ENCODE measurements around the gene MID1. TPM values are rescaled to one million over a fixed set of nuclear protein-coding genes. Genes with fewer than 3 reads are reported as not detected.

MID1 gene
- total and polyA plus RNA-seq, 2 donors from 2014 or later = 5.3 to 54.1 TPM

DNA sequence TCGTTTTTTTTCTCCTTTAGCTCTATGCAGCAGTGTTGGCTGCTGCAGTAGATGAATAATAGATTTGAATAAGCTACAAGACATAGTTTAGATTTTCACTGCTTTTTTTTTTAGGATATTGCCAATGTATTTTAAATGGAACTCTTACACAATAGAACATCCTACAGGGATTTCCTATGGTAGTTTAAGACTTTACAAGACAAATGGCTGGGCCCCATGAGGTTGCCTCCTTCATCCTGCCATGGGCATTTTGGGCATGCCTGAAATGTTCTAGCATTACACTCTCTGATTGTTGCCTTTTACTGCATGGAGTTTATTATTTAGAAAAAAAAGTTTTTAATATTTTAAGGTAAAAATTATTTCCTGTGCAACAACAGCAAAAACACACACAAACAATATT is 74.5 kb downstream of the MID1 start:
- DNase-seq (no peak), FAIRE-seq (no peak)
- Histone ChIP-seq H3K36me3 (ENCODE audit: control insufficient read depth in 2 of 3, insufficient read depth in 3 of 3, low read length in 3 of 3) (no peaks in the 10 kb centered on the region), H3K4me1 (ENCODE audit: control insufficient read depth in 2 of 3, insufficient read depth in 2 of 3, low read depth in 1 of 3, low read length in 3 of 3) (no peaks in the 10 kb centered on the region), H3K9ac (ENCODE audit: low read length in 3 of 3) (no peak overlapping the region), H3K4me3 (ENCODE audit: low read length in 3 of 3) (no peak overlapping the region), H3K27me3 (ENCODE audit: control insufficient read depth, insufficient read depth, low read length) (no peaks in the 10 kb centered on the region), H3K27ac (ENCODE audit: low read depth in 2 of 2, low read length in 2 of 2) (no peak overlapping the region), H3K9me3 (ENCODE audit: control insufficient read depth in 2 of 3, insufficient read depth in 1 of 3, low read length in 3 of 3) (no peaks in the 10 kb centered on the region)
- intact Hi-C loops (cut with DNase I) = no loop called here
- TF ChIP-seq, protein P1, sequence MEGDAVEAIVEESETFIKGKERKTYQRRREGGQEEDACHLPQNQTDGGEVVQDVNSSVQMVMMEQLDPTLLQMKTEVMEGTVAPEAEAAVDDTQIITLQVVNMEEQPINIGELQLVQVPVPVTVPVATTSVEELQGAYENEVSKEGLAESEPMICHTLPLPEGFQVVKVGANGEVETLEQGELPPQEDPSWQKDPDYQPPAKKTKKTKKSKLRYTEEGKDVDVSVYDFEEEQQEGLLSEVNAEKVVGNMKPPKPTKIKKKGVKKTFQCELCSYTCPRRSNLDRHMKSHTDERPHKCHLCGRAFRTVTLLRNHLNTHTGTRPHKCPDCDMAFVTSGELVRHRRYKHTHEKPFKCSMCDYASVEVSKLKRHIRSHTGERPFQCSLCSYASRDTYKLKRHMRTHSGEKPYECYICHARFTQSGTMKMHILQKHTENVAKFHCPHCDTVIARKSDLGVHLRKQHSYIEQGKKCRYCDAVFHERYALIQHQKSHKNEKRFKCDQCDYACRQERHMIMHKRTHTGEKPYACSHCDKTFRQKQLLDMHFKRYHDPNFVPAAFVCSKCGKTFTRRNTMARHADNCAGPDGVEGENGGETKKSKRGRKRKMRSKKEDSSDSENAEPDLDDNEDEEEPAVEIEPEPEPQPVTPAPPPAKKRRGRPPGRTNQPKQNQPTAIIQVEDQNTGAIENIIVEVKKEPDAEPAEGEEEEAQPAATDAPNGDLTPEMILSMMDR (IDR thresholded peaks at IDR 0.05; ENCODE audit: borderline replicate concordance, extremely low read depth, insufficient read depth) = no peak

DNA sequence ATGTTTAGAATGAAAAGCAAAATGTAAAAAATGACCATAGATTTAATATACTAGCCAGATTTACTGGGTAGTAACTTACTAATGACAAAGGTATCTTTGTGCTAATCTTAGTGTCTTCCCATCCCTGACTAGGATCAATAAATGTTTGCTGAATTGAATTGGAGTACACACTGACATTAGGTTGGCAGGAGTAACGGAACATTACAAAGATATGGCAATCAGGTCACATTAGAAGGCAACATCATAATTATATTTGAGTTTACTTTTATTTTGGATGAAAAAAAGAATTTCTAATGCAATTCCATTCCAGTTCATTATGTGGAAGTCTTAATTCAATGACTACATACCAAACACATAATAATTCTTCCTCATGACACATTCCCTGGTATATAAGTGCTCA is 77.8 kb downstream of the MID1 start:
- Histone ChIP-seq H3K9ac (ENCODE audit: low read length in 3 of 3) (no peak overlapping the region), H3K4me3 (ENCODE audit: low read length in 3 of 3) (no peak overlapping the region), H3K27ac (ENCODE audit: low read depth in 2 of 2, low read length in 2 of 2) (no peak overlapping the region), H3K9me3 (ENCODE audit: control insufficient read depth in 2 of 3, insufficient read depth in 1 of 3, low read length in 3 of 3) (no peaks in the 10 kb centered on the region), H3K36me3 (ENCODE audit: control insufficient read depth in 2 of 3, insufficient read depth in 3 of 3, low read length in 3 of 3) (no peaks in the 10 kb centered on the region), H3K4me1 (ENCODE audit: control insufficient read depth in 2 of 3, insufficient read depth in 2 of 3, low read depth in 1 of 3, low read length in 3 of 3) (no peaks in the 10 kb centered on the region), H3K27me3 (ENCODE audit: control insufficient read depth, insufficient read depth, low read length) (no peaks in the 10 kb centered on the region)
- FAIRE-seq (no peak), DNase-seq (no peak)
- TF ChIP-seq, protein P1 (IDR thresholded peaks at IDR 0.05; ENCODE audit: borderline replicate concordance, extremely low read depth, insufficient read depth) = no peak
- intact Hi-C loops (cut with DNase I) = no loop called here

DNA sequence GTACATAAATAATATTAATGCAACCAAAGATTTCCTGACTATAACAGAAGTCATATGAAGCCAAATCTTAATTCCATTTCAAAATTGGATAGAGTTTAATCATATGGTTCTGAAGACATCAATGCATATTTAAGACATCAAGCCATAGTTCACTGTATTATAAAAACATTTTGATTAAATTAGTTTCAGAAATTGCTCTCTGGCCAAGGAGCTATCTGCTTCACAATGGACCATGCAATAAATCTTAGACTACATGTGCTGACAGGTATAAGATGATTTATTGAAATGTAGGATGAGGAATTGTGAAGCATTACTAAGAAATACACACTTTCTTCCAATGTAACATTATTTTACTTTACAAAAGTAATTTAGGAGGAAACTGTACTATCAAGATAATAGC is 81.6 kb downstream of the MID1 start:
- intact Hi-C loops (cut with DNase I) = no loop called here
- FAIRE-seq = no peak

More for the DNA sequence above, 81.6 kb downstream of the MID1 start:
- Histone ChIP-seq H3K4me3 (ENCODE audit: low read length in 3 of 3) (no peak overlapping the region), H3K27me3 (ENCODE audit: control insufficient read depth, insufficient read depth, low read length) (no peaks in the 10 kb centered on the region), H3K36me3 (ENCODE audit: control insufficient read depth in 2 of 3, insufficient read depth in 3 of 3, low read length in 3 of 3) (no peaks in the 10 kb centered on the region), H3K9me3 (ENCODE audit: control insufficient read depth in 2 of 3, insufficient read depth in 1 of 3, low read length in 3 of 3) (no peaks in the 10 kb centered on the region), H3K27ac (ENCODE audit: low read depth in 2 of 2, low read length in 2 of 2) (no peak overlapping the region), H3K9ac (ENCODE audit: low read length in 3 of 3) (no peak overlapping the region), H3K4me1 (ENCODE audit: control insufficient read depth in 2 of 3, insufficient read depth in 2 of 3, low read depth in 1 of 3, low read length in 3 of 3) (peaks cover 0 to 5% (median 0%) of the 10 kb centered on the region in 3 donors)
- TF ChIP-seq, protein P1 (IDR thresholded peaks at IDR 0.05; ENCODE audit: borderline replicate concordance, extremely low read depth, insufficient read depth) = no peak
- DNase-seq = no peak
